Stimulated activated naive CD4-positive, alpha-beta T cell treated with Interleukin-2 at 50 U/mL for 16 hours (primary cell): ENCODE measurements around the gene SIRPD.

Experiments used
- DNase-seq: peaks from one replicate; lab custom pipeline; 2025; lab: John Stamatoyannopoulos, UW

Gene SIRPD

GRCh38 chr20:1494436-1494835 lies 63.1 kb downstream of the SIRPD start:
- no peak for DNase-seq

GRCh38 chr20:1493536-1493935 lies 64.0 kb downstream of the SIRPD start:
- no peak for DNase-seq

- no peak for DNase-seq
Observed at GRCh38 chr20:1491860-1492642, 65.5 kb downstream of the SIRPD start.

- no peak for DNase-seq
Observed at GRCh38 chr20:1491281-1491840, 66.1 kb downstream of the SIRPD start, which contains the start of gene SIRPB2. SIRPB2 (minus strand) TSS chr20:1491420; CDS start chr20:1491359, 61 bp downstream.

GRCh38 chr20:1490643-1491195 lies 66.8 kb downstream of the SIRPD start:
- DNase-seq: no peak

- no peak for DNase-seq
Observed at GRCh38 chr20:1489764-1490436, 67.6 kb downstream of the SIRPD start.

- DNase-seq: no peak
Observed at GRCh38 chr20:1489325-1489724, 68.2 kb downstream of the SIRPD start.

- DNase-seq: no peak
Observed at GRCh38 chr20:1486566-1486965, 70.9 kb downstream of the SIRPD start.

- DNase-seq: no peak
Observed at GRCh38 chr20:1484438-1485116, 72.9 kb downstream of the SIRPD start.
